HG03097 (cell line): Measurements from ENCODE around the gene SOX21.

ENCODE experiments used
- ATAC-seq: cut with Tn5 transposase; IDR thresholded peaks from one replicate; pipeline ENCODE4 v1.9.1; 2021; ENCODE audit not compliant: unreplicated experiment, low FRiP score

Gene SOX21

GRCh38 chr13:94709001-94709834 lies 3.1 kb downstream of the SOX21 start:
- no peak for ATAC-seq

- ATAC-seq: no peak
Observed at GRCh38 chr13:94708031-94708859, 4.1 kb downstream of the SOX21 start.

- no peak for ATAC-seq
Observed at GRCh38 chr13:94707400-94708021, 4.8 kb downstream of the SOX21 start.

GRCh38 chr13:94706843-94707399 lies 5.4 kb downstream of the SOX21 start:
- ATAC-seq: no peak

- no peak for ATAC-seq
Observed at GRCh38 chr13:94706101-94706842, 6.1 kb downstream of the SOX21 start.

- ATAC-seq: no peak
Observed at GRCh38 chr13:94705081-94706030, 7.0 kb downstream of the SOX21 start.

GRCh38 chr13:94704377-94705080 lies 7.8 kb downstream of the SOX21 start:
- no peak for ATAC-seq

GRCh38 chr13:94703721-94704314 lies 8.5 kb downstream of the SOX21 start:
- ATAC-seq: no peak

- ATAC-seq: no peak
Observed at GRCh38 chr13:94703271-94703670, 9.1 kb downstream of the SOX21 start.

GRCh38 chr13:94702181-94703041 lies 9.9 kb downstream of the SOX21 start:
- no peak for ATAC-seq

GRCh38 chr13:94701313-94702180 lies 10.8 kb downstream of the SOX21 start:
- ATAC-seq: no peak

- ATAC-seq: no peak
Observed at GRCh38 chr13:94700536-94700935, 11.8 kb downstream of the SOX21 start.

GRCh38 chr13:94700051-94700535 lies 12.3 kb downstream of the SOX21 start:
- ATAC-seq: no peak

- no peak for ATAC-seq
Observed at GRCh38 chr13:94696171-94696570, 16.2 kb downstream of the SOX21 start.

- no peak for ATAC-seq
Observed at GRCh38 chr13:94692030-94692429, 20.3 kb downstream of the SOX21 start.

GRCh38 chr13:94683409-94683808 lies 28.9 kb downstream of the SOX21 start:
- no peak for ATAC-seq
